PC-3 (cell line): ENCODE results near the gene LINC00237. TPM values are rescaled to one million over a fixed set of nuclear protein-coding genes. Genes with fewer than 3 reads are reported as not detected.

ENCODE experiments used
- ATAC-seq: fragments of 200-7000 bp; cut with Tn5 transposase; 2 replicates; pipeline ENCODE4 v1.9.1; 2020; ENCODE audit warnings: mild to moderate bottlenecking, moderate library complexity
- Bru-seq: library from RNA; stranded (reverse); fragments of 400-500 nt; gene quantifications from one replicate; lab custom pipeline; 2021; lab: Mats Ljungman, UMichigan
- BruChase-seq, 2 experiments: library from RNA; stranded (reverse); fragments of 400-500 nt; gene quantifications; one replicate each; lab custom pipeline; 2021; lab: Mats Ljungman, UMichigan
- BruUV-seq: library from RNA; stranded (reverse); fragments of 400-500 nt; replicated peaks from 2 replicates; lab custom pipeline; 2021; lab: Mats Ljungman, UMichigan
- CTCF ChIA-PET: fragments of 300-600 bp; sonication (Branson Sonifier 250); formaldehyde crosslinking; loops from one replicate; lab custom pipeline; 2022; ENCODE audit warnings: antibody characterized with exemption; lab: Charles Lee
- POLR2A ChIA-PET: fragments of 300-600 bp; sonication (Branson Sonifier 250); formaldehyde crosslinking; loops from one replicate; lab custom pipeline; 2022; ENCODE audit warnings: antibody characterized with exemption; ENCODE audit not compliant: unreplicated experiment; lab: Charles Lee
- DNase-seq: peaks from one replicate; pipeline ENCODE4 v3.0.0-alpha.2; 2015
- H2AFZ ChIP-seq: fragments of 300-600 bp; sonication (generic); 2 replicates; pipeline ENCODE4 v1.6.0; 2016; ENCODE audit warnings: antibody characterized with exemption, low read length
- H3F3A ChIP-seq: fragments of 300-600 bp; sonication (generic); one replicate; pipeline ENCODE4 v1.6.0; 2017; ENCODE audit warnings: antibody characterized with exemption, low read length, control low read depth, mild to moderate bottlenecking; ENCODE audit not compliant: unreplicated experiment
- H3K27ac ChIP-seq: fragments of 300-600 bp; sonication (generic); 2 replicates; pipeline ENCODE4 v1.5.1; 2016; ENCODE audit warnings: mild to moderate bottlenecking, low read length
- H3K27me3 ChIP-seq: fragments of 300-600 bp; sonication (generic); 2 replicates; pipeline ENCODE4 v1.6.1; 2016; ENCODE audit warnings: low read length, mixed read lengths
- H3K36me3 ChIP-seq: fragments of 300-600 bp; sonication (generic); 2 replicates; pipeline ENCODE4 v1.6.1; 2016; ENCODE audit warnings: low read depth, mixed run types, low read length, mixed read lengths
- H3K4me1 ChIP-seq: fragments of 300-600 bp; sonication (generic); 2 replicates; pipeline ENCODE4 v1.5.1; 2016; ENCODE audit warnings: low read length; ENCODE audit not compliant: insufficient read depth
- H3K4me2 ChIP-seq: fragments of 300-600 bp; sonication (generic); 2 replicates; pipeline ENCODE4 v1.6.0; 2016; ENCODE audit warnings: low read length
- H3K4me3 ChIP-seq: fragments of 300-600 bp; sonication (generic); 2 replicates; pipeline ENCODE4 v1.5.1; 2016; ENCODE audit warnings: mild to moderate bottlenecking, low read length, mixed read lengths
- H3K79me2 ChIP-seq: fragments of 300-600 bp; sonication (generic); 2 replicates; pipeline ENCODE4 v1.6.1; 2017; ENCODE audit warnings: low read length, mixed read lengths
- H3K9ac ChIP-seq: fragments of 300-600 bp; sonication (generic); 2 replicates; pipeline ENCODE4 v1.6.0; 2016; ENCODE audit warnings: mild to moderate bottlenecking, low read length
- H3K9me2 ChIP-seq: fragments of 300-600 bp; sonication (generic); replicated peaks from 2 replicates; pipeline ENCODE4 v1.6.1; 2016; ENCODE audit warnings: mixed run types, low read length, mixed read lengths
- H3K9me3 ChIP-seq: fragments of 300-600 bp; sonication (generic); 2 replicates; pipeline ENCODE4 v1.6.1; 2016; ENCODE audit warnings: low read length, mixed read lengths
- H4K20me1 ChIP-seq: fragments of 300-600 bp; sonication (generic); 2 replicates; pipeline ENCODE4 v1.6.1; 2016; ENCODE audit warnings: low read length, mixed read lengths
- EZH2 ChIP-seq: fragments of 300-600 bp; sonication (generic); IDR thresholded peaks from one replicate; pipeline ENCODE4 v1.6.1; 2017; ENCODE audit warnings: antibody characterized with exemption, mild to moderate bottlenecking, low read length; ENCODE audit not compliant: unreplicated experiment
- EZH2phosphoT487 ChIP-seq: fragments of 300-600 bp; sonication (generic); IDR thresholded peaks from 2 replicates; pipeline ENCODE4 v1.6.1; 2018; ENCODE audit warnings: mild to moderate bottlenecking, antibody characterized with exemption, low read length, borderline replicate concordance
- intact Hi-C: fragments of 100-400 bp; cut with micrococcal nuclease; formaldehyde crosslinking; loops from 2 replicates; pipeline ENCODE4 v1.9.0; 2023
- long read RNA-seq: library from polyadenylated mRNA; unstranded; transcript quantifications from one replicate; pipeline ENCODE4 v2.0.0, GENCODE V29; 2021; ENCODE audit not compliant: unreplicated experiment
- total RNA-seq: library from RNA; depleted of rRNA; stranded (reverse); fragments of >200 nt; gene quantifications from 2 replicates; pipeline ENCODE4 v1.2.3, GENCODE V29; 2014; rRNA removed
- TF ChIP-seq, protein P1 (sequence below): fragments of 300-600 bp; sonication (generic); conservative IDR thresholded peaks from 2 replicates; pipeline ENCODE4 v1.5.1; 2017; ENCODE audit warnings: antibody characterized with exemption, low read depth, mild to moderate bottlenecking, low read length

LINC00237 gene
- not detected in 2 replicates for total RNA-seq
- Bru-seq, nascent RNA = not detected
- not detected for BruChase-seq, experiment 1, labeled RNA remaining after a 6-hour chase
- not detected for BruChase-seq, experiment 2, labeled RNA remaining after a 2-hour chase
- long read RNA-seq = 0 reads

DNA sequence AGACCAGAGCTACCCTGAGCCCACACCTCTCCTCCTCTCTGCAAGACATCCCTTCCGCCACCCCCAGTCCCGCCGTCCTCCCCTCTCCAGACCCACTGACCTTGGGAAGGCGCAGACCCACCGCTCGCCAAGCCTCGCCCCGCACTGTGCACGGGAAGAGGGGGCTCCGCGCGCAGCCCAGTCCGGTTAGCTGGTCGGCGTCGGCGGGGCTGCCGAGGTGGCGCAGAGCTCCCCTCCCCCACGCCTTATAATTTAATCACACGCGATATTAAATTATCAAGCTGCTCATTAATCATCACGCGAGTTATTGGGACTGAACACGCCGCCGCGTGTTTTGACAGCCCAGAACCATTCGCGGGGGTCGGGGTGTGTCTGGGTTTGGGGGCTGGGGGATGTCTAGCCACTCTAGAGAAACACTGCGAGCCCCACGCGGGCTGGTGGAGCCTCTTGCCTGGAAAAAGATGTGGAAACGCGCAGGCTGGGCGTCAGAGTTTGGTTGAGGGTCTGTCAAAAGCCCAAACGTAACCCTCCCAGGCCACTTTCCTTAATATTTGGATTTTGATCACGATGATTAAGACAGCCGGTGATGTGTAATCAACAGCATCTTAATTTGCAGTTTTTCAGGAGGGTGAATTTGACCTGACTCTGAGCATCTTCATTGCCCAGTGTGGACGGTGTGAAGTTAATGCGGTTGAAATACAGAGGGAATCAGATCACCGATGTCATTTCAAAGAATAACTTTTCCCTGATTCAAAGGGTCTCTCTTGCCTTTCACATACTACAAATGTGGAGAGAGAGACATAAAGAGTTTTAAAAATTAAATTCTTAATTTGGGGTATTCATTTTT is at the start of gene LINC00237:
LINC00237 (minus strand) TSS at position 188 of the 847 bp plus-strand sequence.
- peaks cover 43% of the 10 kb centered on the region for H3K27me3 ChIP-seq
- no peaks in the 10 kb centered on the region for H3K4me1 ChIP-seq
- ChIA-PET POLR2A (no interaction called here), CTCF (no interaction called here)
- no peak within 1 kb of the TSS for H3K27ac ChIP-seq
- DNase-seq = no peak
- H3K79me2 ChIP-seq = no peaks in the 10 kb centered on the region
- no peak within 1 kb of the TSS for H3K4me2 ChIP-seq
- TF ChIP-seq EZH2 = no peak
- TF ChIP-seq, protein P1, sequence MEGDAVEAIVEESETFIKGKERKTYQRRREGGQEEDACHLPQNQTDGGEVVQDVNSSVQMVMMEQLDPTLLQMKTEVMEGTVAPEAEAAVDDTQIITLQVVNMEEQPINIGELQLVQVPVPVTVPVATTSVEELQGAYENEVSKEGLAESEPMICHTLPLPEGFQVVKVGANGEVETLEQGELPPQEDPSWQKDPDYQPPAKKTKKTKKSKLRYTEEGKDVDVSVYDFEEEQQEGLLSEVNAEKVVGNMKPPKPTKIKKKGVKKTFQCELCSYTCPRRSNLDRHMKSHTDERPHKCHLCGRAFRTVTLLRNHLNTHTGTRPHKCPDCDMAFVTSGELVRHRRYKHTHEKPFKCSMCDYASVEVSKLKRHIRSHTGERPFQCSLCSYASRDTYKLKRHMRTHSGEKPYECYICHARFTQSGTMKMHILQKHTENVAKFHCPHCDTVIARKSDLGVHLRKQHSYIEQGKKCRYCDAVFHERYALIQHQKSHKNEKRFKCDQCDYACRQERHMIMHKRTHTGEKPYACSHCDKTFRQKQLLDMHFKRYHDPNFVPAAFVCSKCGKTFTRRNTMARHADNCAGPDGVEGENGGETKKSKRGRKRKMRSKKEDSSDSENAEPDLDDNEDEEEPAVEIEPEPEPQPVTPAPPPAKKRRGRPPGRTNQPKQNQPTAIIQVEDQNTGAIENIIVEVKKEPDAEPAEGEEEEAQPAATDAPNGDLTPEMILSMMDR = no peak
- TF ChIP-seq EZH2phosphoT487 = no peak
- H3K9me3 ChIP-seq = no peaks in the 10 kb centered on the region
- intact Hi-C loops = no loop called here
- no TSS peak for BruUV-seq
- ATAC-seq = no peak
- H4K20me1 ChIP-seq = no peaks in the 10 kb centered on the region
- no peak within 1 kb of the TSS for H2AFZ ChIP-seq
- H3F3A ChIP-seq = no peaks in the 10 kb centered on the region
- H3K4me3 ChIP-seq = no peak within 1 kb of the TSS
- H3K9me2 ChIP-seq = no peaks in the 10 kb centered on the region
- no peak within 1 kb of the TSS for H3K9ac ChIP-seq
- no peaks in the 10 kb centered on the region for H3K36me3 ChIP-seq

DNA sequence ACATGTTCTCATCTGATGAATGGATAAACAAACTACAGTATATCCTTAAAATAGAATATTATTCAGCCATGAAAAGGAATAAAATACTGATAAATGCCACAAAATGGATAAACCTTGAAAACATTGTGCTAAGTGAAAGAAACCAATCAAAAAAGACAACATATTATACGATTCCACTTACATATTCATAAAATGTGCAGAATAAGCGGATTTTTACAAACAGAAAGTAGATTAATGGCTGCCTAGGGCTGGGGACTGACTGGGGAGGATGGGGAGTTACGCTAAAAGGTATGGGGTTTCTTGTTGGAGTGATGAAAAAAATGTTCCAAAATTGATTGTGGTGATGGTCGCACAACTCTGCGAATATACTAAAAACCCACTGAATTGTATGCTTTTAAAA is 49.1 kb upstream of the LINC00237 start:
- ChIA-PET POLR2A (no interaction called here), CTCF (no interaction called here)
- ATAC-seq (no peak), DNase-seq (no peak)
- TF ChIP-seq, protein P1 = no peak
- TF ChIP-seq EZH2 = no peak
- no peak for TF ChIP-seq EZH2phosphoT487
- Histone ChIP-seq H3K9ac (no peak overlapping the region), H3K4me1 (0 out of 2 replicates have a peak, but pooled peaks cover 10% of the 10 kb centered on the region), H2AFZ (no peak overlapping the region), H3K36me3 (no peaks in the 10 kb centered on the region), H4K20me1 (no peaks in the 10 kb centered on the region), H3K9me2 (no peaks in the 10 kb centered on the region), H3K4me2 (no peak overlapping the region), H3K27me3 (no peaks in the 10 kb centered on the region), H3K4me3 (no peak overlapping the region), H3F3A (no peaks in the 10 kb centered on the region), H3K79me2 (no peaks in the 10 kb centered on the region), H3K9me3 (no peaks in the 10 kb centered on the region), H3K27ac (no peak overlapping the region)
- intact Hi-C loops = no loop called here
- BruUV-seq = no TSS peak

DNA sequence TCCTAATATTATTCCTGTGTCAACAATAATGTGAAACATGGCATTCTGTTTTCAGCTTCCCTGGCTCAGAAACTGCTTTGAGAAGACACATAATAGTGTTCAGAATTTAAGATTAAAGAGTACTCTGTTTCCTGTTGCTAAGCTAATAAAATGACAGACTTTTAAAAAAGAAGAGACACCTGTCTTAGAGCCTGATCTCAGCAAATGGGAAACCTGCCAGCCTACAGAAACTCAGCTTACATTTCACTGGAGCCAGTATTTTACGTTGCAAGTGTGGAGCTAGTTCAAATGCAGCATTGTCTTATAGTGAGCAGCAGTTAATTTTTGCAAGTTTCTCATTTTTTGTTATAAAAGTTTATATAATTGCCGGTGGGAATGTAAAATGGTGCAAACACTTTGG is 48.5 kb upstream of the LINC00237 start:
- Histone ChIP-seq H3K79me2 (no peaks in the 10 kb centered on the region), H3K27me3 (no peaks in the 10 kb centered on the region), H3K4me1 (0 out of 2 replicates have a peak, but pooled peaks cover 4% of the 10 kb centered on the region), H3K9me3 (no peaks in the 10 kb centered on the region), H3K27ac (no peak overlapping the region), H3K36me3 (no peaks in the 10 kb centered on the region), H4K20me1 (no peaks in the 10 kb centered on the region), H2AFZ (no peak overlapping the region), H3K4me2 (no peak overlapping the region), H3K9ac (no peak overlapping the region), H3K4me3 (no peak overlapping the region), H3K9me2 (no peaks in the 10 kb centered on the region), H3F3A (no peaks in the 10 kb centered on the region)
- ChIA-PET POLR2A (no interaction called here), CTCF (no interaction called here)
- DNase-seq (no peak), ATAC-seq (no peak)
- TF ChIP-seq EZH2 (no peak), EZH2phosphoT487 (no peak)
- TF ChIP-seq, protein P1 = no peak
- intact Hi-C loops = no loop called here
- no TSS peak for BruUV-seq
